GM13976 (cell line): ENCODE measurements around the gene POLR2L.

Source experiments
- DNase-seq: peaks from one replicate; pipeline ENCODE4 v3.0.0; 2012; ENCODE audit warnings: low spot score
- CTCF ChIP-seq: IDR thresholded peaks from 2 replicates; pipeline ENCODE4 v1.5.1; 2012; ENCODE audit warnings: borderline replicate concordance, mild to moderate bottlenecking; ENCODE audit not compliant: insufficient read depth; ENCODE audit errors: extremely low read depth, missing control alignments, control extremely low read depth
- in situ Hi-C: fragments of 300-500 bp; cut with MboI; formaldehyde crosslinking; loops from one replicate; pipeline ENCODE4 v1.12.0; 2022; ENCODE audit warnings: low sequenced_read_pairs, mixed read lengths, inconsistent platforms; ENCODE audit not compliant: unreplicated experiment

Gene POLR2L

DNA sequence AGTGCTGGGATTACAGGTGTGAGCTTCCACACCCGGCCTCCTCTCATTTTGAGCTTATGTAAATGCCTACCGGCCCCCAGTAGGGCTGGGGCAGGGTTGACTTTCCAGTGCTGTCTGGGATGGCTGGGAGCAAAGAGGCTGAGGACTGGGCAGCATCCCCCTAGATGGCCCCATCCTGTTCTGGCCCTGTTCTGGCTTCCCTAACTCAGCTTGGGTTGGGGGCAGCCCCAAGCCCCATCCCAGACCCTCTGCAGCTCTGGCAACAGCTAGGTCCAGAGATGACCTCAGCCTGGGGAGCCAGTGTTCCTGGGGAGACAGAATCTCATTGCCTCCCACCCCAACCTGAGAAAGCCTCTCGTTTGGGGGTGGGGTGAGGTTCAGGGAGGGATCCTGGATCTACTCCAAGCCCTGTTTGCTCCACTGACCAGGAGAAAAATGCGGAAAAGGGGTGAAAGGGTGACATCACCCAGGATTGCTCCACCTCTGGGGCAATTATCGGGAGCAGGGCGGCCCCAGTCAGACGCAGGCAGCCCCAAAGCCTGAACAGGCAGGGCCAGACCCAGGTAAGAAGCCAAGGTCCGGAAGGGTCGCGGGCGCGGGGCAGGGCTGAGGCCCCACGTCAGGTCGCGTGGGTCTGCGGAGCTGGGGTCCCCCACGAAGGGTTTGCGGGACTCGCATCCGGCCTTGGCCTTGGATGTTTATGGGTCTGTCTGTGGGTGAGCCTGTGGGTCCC is 23.8 kb downstream of the POLR2L start, which contains the start of gene PNPLA2:
TSS of gene PNPLA2 (plus strand) at position 519 of the 733 bp plus-strand sequence. CDS start 805 bp downstream, outside the sequence.
- in situ Hi-C loops: no loop called here
- no peak for TF ChIP-seq CTCF
- DNase-seq: no peak

GRCh38 chr11:816433-816779 is 25.9 kb downstream of the POLR2L start:
- no peak for TF ChIP-seq CTCF
- in situ Hi-C loops: no loop called here
- DNase-seq: no peak

- in situ Hi-C loops: no loop called here
- no peak for DNase-seq
- no peak for TF ChIP-seq CTCF
Measured at GRCh38 chr11:815675-816432, 26.5 kb downstream of the POLR2L start.

DNA sequence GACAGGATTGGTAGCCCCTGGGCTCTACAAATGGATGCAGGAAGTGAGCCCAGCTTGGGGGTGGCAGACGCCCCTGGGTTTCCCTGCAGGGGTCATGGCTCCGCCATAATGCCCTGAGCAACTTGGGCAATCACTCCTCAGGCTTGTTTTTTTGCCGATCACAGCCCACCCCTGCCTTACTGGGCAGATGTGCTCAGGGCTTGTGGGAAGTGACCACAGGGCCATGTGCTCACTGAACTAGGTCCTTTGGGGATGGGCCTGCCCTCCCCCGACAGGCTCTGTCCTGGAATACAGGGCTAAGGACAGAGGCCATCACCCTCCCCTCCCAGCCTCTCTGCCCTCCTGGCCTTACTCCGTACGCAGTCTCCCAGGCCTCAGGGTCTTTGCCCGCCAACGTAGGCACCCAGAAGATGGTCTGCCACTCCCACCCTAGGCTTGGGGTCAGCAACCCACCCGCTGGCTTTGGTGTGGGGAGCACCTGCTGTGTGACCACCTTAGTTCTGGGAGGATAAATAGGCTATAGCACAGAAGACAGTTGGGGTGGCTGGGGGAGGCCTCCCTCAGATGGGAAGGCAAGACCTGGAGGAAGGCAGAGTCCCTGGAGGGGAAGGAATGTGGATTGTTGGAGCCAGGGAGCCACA is 28.8 kb downstream of the POLR2L start:
- in situ Hi-C loops: no loop called here
- TF ChIP-seq CTCF: no peak
- no peak for DNase-seq

DNA sequence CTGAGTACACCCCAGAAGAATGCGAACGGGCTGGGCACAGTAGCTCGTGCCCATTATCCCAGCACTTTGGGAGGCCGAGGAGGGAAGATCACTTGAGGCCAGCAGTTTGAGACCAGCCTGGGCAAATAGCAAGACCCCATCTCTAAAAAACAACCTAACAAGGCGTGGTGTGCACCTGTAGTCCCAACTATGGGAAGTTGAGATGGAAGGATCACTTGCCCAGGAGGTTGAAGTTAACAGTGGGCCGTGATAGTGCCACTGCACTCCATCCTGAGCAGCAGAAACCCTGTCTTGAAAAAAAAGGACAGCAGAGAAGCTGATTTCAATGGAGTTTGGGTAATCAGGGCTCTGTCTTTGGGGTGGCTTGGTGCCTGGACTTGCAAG is 29.3 kb downstream of the POLR2L start:
- DNase-seq: no peak
- no peak for TF ChIP-seq CTCF
- in situ Hi-C loops: no loop called here

GRCh38 chr11:812390-812789 is 29.9 kb downstream of the POLR2L start:
- in situ Hi-C loops: no loop called here
- no peak for DNase-seq

More at GRCh38 chr11:812390-812789, 29.9 kb downstream of the POLR2L start:
- no peak for TF ChIP-seq CTCF
